Activated T-helper 9 cell treated with anti-CD3 and anti-CD28 coated beads, Interleukin-2, amount 50 U/mL, for 16 hours (primary cell): ENCODE data around the gene NR3C1.

Experiments used
- DNase-seq: peaks from one replicate; pipeline ENCODE4 v3.0.0-alpha.2; 2020; ENCODE audit warnings: low read depth

Gene NR3C1

DNA sequence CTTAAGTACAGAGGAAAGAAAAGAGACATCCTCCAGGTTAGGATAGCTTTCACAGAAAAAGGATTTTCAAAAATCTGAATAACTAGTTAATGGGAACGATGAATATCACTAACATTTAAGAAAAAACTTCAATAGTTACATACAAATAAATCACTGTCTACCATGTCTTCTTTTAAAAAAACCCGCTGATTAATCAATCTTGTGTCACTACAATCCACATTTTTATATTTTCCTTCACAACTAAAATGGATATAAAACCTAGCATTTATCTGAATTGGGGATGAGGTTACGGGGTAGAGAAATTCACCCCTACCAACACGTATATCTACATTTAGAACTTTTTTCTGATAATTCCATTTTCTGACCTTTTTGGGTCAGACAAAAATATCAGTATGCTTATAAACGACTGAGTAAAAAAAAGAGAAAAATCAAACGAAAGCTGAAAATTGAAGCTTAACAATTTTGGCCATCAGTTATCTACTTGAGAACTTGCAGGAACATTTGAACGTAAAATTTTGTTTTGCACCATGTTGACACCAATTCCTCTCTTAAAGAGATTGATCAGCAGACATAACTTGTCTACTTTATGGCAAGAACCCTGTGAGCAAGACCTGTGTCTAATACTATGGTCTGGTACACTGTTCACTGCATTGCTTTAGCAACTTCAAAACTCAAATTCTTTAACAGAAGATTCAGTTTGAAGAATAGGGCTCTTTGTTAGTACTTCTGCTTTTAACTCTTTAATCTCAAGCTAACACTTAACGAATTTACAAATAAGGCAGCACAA is 4.8 kb downstream of the NR3C1 start:
- no peak for DNase-seq

DNA sequence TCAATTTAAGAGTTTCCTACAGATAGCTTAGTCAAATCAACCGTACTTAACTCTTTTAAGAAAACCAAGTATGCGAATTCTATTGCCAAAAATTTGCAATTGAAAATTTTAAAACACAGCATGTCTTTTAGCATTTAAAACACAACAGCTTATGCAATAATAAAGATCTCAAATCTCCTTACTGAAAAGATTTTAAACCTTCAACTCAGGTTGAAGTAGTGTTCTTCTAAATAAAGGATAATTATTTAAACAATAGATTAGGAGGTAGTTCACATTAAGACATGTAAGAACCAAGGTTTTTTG is 5.5 kb downstream of the NR3C1 start:
- no peak for DNase-seq

DNA sequence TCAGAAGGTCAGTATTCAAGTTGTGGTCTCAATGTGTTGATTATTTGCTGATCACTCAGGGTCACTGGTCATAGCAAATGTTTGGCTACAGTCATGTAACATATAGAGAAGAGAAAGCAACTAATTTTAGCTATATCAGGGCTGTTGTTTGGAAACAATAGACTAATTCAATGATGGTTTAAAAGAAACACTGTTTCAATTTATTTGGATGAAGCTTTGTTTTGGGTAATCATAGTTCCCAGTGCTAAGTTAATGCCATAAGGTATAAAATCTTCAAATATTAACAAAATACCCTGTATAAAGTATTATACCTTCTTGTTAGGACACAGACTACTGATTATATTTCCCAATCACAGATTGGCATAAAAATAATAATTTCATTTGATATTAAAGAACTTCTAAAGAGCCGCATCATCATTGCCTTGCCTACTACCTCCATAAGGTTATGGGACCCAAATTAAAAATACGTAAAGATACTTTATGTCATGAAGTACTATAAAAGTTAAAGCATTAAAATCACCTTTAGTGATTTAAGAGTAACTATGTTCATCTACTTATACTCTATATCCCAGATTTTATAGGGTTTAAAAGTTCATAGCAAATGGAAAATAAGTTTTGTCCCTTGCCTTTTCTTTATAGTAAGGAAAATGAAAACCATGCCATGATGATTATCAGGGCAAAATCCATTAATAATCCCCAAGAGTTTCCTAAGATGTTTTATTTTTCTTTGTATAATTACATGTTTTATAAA is 6.0 kb downstream of the NR3C1 start:
- DNase-seq, result no peak

DNA sequence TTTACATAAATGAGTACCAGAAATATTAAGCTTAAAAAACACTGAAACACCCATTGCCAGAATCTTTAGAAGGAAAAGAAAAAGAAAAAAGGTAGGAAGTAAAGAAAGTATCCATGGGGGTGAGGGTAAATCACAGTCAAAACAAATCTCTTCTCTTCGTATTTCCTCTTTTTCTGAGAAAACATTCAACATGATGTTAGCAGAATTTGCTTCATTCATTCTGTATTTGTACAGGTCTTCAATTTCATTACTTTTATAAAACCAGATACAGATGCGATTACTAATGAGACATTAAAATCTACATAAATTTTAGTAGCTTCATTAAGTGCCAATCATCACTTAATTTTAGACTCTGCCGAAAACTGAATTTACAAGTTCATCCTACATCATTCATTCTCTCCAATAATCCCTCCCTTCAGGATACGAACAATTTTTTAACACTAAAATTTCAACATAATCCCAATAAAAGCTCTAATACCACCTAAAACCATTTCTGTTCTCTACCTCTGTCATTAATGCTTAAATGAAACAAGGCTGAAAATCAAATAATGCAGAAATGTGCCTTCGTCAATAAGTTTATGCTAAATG is 7.0 kb downstream of the NR3C1 start:
- no peak for DNase-seq

DNA sequence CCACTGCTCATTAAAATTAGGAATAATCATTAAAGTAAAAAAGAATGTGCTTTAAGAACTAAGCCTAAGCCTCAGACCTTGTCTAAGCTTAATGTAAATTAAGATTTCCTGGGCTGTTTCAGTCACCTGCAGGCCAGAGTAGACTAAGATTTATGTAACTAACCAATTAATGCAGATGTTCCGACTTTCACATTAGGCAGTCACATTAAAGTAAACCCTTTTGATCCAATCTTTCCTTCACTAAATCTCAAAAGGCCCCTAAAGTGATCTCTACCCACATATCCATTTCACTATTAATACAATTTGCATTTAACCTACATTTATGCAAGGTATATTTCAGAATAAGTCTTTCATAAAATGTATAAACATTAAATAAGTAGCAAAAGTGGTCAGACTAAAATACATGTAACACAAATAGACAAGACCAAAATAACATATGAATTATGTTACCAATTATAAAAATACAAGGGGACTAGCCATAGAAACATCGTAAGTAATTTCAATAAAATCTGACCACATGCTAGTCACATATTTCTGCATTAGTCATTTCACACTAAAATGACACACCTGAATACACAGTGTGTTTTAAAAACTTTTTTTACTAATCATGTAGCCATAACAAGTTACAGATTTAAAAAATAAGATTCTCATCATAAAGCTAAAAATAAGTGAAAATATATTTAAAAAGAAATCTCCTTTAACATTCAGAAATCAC is 7.7 kb downstream of the NR3C1 start:
- no peak for DNase-seq

DNA sequence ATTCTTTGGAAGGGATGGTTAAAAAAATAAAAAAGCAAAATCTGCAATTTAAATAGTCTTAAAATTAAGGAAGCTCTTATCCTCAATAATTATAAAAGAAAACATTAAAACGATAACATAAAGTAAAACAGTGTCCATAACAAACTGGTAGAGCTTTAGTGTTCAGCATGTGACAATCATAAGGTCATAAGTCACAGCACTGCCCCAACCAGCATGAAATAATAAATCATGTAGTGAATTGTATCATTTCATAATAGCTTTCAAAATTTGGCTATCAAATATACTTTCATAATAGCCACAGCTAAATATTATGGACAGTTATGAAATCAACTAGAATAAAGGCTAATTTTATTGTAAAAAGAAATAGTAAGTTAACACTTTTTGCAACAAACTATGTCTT is 10.0 kb downstream of the NR3C1 start:
- DNase-seq, result no peak

- DNase-seq, result no peak
These were observed 12.5 kb downstream of the NR3C1 start for GRCh38 chr5:143390941-143391340.

GRCh38 chr5:143390258-143390657 is 13.2 kb downstream of the NR3C1 start:
- DNase-seq, result no peak

DNA sequence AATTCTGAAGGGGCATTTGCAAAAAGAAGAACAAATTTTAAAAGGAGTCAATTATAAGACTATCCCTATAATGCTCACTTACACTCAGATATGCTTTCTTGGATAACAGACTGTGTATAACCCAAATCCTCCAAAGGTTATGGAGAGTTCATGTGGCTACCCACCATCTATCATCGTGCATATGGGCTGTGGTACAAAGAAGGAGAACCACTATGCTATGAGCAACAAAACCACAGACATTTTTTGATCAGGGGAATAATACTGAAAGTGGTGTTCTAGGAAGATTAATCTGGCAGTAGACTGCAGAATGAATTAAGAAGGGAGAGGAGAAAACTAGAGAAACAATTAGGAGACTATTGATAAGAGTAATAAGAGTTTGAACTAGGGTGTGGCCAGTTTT is 16.8 kb downstream of the NR3C1 start:
- DNase-seq, result no peak

DNA sequence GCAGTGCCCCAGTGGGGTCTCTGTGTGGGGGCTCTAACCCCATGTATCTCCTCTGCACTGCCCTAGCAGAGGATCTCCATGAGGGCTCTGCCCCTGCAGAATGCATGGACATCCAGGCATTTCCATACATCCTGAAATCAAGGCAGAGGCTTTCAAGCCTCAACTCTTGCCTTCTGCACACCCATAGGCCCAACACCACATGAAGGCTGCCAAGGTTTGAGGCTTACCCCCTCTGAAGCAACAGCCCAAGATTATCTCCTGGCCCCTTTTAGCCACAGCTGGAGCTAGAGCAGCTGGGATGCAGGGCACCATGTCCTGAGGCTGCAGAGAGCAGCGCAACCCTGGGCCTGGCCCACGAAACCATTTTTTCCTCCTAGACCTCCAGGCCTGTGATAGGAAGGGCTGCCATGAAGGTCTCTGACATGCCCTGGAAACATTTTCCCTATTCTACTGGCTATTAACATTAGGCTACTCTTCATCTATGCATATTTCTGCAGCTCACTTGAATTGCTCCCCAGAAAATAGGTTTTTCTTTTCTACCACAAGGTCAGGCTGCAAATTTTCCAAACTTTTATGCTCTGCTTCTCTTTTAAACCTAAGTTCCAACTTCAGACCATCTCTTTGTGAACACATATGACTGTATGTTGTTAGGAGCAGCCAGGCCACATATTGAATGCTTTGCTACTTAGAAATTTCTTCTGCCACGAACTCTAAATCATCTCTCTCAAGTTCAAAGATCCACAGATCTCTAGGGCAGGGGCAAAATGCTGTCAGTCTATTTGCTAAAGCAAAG is 18.4 kb downstream of the NR3C1 start:
- no peak for DNase-seq

GRCh38 chr5:143383988-143384387 is 19.5 kb downstream of the NR3C1 start:
- DNase-seq, result no peak

DNA sequence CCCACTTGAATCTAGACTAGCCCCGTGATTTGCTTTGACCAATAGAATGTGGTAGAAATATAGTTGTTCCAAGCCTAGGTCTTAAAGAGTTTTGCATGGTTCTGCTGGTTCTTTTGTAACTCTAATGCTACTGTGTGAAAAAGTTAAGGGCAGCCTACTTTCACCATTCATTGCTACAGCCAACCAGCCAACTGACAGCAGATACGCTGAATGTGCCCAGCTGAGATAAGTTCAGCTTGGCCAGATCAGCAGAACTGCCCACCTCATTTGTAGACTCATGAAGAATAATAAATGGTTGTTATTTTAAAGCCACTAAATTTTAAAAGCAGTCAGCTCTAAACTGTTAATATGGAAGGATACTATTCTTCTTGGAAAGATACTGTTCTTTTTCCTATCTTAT is 23.9 kb downstream of the NR3C1 start:
- DNase-seq, result no peak

- no peak for DNase-seq
These were observed 26.3 kb downstream of the NR3C1 start for GRCh38 chr5:143376911-143377813.

GRCh38 chr5:143376195-143376779 is 27.2 kb downstream of the NR3C1 start:
- DNase-seq, result no peak

DNA sequence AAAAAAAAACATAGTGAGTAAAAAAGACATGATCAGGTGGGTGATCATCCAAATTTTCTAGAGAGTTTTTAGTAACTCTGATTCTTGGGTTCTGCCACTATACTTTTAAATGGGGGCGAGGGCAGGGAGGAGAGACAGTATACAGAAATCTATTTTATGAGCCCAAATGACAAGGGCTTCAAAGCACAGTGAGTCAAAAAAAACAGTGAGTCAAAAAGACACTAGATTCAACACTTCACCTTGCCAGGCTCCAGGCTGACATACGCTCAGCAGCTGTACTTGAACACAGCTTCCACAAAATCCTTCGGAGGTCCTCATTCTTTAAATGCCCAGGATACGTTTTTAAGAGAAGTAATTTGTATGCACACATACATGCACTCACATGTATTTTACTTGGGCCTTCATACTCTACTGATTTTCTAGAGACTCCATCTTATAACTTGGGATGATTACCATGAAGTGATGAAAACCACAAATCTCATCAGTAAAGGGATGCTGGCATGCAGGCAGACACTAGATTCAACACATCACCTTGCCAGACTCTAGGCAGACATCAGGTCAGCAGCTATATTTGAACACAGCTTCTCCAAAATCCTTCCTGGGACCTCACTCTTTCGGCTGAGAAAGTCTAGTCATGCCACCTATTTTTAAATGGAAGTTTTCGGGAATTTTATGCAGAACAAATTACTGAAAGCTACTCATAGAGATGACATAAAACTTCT is 28.8 kb downstream of the NR3C1 start:
- DNase-seq, result no peak

- DNase-seq, result no peak
These were observed 30.4 kb downstream of the NR3C1 start for GRCh38 chr5:143373076-143373475.

GRCh38 chr5:143372187-143372829 is 31.2 kb downstream of the NR3C1 start:
- DNase-seq, result no peak

GRCh38 chr5:143370440-143370839 is 33.0 kb downstream of the NR3C1 start:
- DNase-seq, result no peak

- no peak for DNase-seq
These were observed 39.4 kb downstream of the NR3C1 start for GRCh38 chr5:143364061-143364460.
